GM19455 (cell line): ENCODE data around the gene NFE2L1.

ENCODE experiments used
- ATAC-seq: cut with Tn5 transposase; IDR thresholded peaks from one replicate; pipeline ENCODE4 v1.9.1; 2021; ENCODE audit not compliant: unreplicated experiment

Gene NFE2L1

DNA sequence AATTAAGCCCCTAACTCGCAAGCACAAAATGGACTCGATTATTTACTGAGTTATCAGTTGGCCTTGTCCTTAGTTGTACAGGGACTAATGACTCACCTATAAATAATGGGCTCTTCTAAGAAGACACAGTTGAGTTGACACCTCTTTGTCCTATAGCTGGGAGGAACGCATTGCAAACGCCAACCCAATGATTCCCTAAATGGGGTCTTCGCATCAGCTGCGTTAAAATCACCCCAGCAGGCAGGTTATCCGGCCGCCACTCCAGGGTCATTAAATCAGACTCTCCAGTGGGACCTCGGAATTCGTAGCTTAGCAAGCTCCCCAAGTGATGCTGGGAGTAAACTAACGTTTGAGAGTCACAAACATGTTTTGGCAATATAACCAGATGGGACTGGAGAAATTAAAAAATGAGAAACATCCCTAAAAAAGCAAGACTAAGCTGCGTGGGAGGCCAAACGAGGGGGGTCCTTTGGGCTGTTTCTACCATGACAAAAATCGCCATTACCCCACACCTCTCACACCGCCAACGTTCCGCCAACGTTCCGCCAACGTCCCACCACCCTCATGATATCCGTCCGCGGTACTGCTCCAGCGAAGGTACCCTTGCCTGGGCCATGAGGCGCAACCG, 932 bp upstream of the NFE2L1 start:
- no peak for ATAC-seq

GRCh38 chr17:48048384-48049126, 396 bp downstream of the NFE2L1 start:
- ATAC-seq: peak; percentile 42

- ATAC-seq: no peak
These were observed 3.1 kb downstream of the NFE2L1 start for GRCh38 chr17:48051283-48051682.

DNA sequence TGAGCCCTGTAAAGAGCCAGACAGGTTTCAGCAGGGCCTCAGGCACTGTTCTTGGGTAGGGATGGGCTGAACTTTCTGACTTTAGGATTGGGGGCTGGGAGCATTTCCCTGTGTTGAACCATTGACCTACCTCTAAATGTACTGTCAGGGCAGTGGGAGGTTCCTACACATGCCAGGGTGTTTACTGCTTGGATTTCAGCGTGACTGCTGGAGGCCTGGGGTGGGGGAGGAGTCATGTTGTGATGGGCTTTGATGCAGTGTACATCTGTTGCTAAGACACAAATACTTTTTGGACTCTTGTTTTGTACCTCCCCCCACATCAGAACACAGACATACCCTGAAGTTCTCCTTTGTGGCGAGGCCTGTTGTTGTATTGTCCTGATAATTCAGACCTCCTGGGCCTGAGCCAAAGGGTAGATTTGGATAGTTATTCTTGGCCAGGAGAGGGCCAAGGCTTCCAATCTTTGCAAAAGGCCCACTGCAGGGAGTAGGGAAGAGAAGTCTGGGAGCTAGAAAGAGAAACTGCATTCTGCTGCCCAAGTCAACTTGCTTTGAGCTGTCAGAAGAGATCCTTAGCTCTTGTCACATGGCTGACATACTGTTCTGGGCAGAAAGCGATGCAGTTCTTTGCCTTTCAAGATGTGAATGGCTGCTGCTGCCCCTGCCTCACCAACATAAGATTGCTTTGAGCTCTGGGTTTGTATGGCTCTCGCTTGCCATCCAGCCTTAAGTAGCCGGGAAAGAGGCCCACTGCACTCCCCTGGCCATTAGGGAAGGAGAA, 3.7 kb downstream of the NFE2L1 start:
- ATAC-seq: no peak

GRCh38 chr17:48052956-48053757, 5.0 kb downstream of the NFE2L1 start:
- ATAC-seq: no peak

DNA sequence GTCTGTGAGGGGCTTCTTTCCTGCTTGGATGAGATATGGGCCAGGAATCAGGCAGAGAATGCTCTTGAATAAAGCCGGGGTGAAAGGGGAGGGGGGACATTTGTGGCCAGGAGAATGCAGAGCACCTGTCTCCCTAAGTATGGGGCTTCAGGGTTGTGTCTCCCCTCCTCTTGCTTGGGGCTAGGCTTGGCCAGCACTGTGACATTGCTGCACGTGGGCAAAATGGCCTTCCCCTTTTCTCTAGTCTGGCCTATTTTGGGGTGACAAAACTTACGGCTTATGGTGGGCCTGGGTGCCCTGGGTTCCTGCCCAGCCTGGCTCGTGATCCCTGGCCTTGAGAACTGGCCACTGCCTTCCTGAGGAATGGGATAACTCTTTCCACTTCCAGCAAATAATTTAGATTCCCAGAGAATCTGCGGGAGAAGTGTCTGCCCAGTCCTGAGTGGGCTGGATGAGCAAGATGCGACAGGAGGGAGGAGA, 5.6 kb downstream of the NFE2L1 start:
- ATAC-seq: no peak

- ATAC-seq: no peak
These were observed 6.4 kb downstream of the NFE2L1 start for GRCh38 chr17:48054238-48055185.

GRCh38 chr17:48055531-48056245, 7.5 kb downstream of the NFE2L1 start:
- no peak for ATAC-seq

DNA sequence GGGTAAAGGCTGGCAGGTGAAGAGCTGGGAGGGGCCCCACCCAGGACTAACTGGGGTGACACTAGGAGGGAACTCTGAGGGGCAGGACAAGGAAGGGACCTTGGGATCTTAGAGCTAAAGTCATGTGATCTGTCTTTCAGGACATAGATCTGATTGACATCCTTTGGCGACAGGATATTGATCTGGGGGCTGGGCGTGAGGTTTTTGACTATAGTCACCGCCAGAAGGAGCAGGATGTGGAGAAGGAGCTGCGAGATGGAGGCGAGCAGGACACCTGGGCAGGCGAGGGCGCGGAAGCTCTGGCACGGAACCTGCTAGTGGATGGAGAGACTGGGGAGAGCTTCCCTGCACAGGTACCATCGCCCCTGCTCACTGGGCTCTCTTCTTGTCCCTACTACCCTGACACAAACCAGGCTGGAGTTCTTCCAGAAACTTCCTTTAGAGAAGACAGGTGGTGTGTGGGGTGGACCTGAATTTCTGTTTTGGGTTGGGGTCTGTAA, 8.1 kb downstream of the NFE2L1 start:
- ATAC-seq: no peak

GRCh38 chr17:48056879-48057278, 8.7 kb downstream of the NFE2L1 start:
- no peak for ATAC-seq

DNA sequence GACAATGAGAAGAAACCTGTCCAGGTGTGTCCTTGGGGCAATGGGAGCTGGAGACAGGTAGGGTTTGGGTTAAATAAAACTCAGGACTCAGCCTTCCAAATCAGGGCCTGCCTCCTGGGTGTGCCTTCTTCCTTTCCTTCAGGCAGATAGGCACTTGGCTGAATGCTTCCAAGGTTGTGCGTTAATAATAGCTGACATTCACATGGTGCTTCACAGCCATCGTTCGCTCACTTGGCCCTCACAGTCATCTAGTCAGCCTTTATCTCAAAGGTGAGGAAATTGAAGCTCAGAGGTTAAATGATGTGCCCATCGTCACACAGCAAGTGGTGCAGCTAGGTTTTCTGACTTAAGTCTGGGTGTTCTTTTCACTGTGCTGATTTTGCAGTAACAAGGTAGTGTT, 9.5 kb downstream of the NFE2L1 start:
- no peak for ATAC-seq

DNA sequence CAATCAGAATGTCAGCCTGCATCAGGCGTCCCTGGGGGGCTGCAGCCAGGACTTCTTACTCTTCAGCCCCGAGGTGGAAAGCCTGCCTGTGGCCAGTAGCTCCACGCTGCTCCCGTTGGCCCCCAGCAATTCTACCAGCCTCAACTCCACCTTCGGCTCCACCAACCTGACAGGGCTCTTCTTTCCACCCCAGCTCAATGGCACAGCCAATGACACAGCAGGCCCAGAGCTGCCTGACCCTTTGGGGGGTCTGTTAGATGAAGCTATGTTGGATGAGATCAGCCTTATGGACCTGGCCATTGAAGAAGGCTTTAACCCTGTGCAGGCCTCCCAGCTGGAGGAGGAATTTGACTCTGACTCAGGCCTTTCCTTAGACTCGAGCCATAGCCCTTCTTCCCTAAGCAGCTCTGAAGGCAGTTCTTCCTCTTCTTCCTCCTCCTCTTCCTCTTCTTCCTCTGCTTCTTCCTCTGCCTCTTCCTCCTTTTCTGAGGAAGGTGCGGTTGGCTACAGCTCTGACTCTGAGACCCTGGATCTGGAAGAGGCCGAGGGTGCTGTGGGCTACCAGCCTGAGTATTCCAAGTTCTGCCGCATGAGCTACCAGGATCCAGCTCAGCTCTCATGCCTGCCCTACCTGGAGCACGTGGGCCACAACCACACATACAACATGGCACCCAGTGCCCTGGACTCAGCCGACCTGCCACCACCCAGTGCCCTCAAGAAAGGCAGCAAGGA, 10.4 kb downstream of the NFE2L1 start:
- no peak for ATAC-seq

DNA sequence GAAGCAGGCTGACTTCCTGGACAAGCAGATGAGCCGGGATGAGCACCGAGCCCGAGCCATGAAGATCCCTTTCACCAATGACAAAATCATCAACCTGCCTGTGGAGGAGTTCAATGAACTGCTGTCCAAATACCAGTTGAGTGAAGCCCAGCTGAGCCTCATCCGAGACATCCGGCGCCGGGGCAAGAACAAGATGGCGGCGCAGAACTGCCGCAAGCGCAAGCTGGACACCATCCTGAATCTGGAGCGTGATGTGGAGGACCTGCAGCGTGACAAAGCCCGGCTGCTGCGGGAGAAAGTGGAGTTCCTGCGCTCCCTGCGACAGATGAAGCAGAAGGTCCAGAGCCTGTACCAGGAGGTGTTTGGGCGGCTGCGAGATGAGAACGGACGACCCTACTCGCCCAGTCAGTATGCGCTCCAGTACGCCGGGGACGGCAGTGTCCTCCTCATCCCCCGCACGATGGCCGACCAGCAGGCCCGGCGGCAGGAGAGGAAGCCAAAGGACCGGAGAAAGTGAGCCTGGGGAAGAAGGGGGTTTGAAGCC, 11.0 kb downstream of the NFE2L1 start:
- ATAC-seq: no peak

- ATAC-seq: no peak
These were observed 12.1 kb downstream of the NFE2L1 start for GRCh38 chr17:48060249-48060648.

DNA sequence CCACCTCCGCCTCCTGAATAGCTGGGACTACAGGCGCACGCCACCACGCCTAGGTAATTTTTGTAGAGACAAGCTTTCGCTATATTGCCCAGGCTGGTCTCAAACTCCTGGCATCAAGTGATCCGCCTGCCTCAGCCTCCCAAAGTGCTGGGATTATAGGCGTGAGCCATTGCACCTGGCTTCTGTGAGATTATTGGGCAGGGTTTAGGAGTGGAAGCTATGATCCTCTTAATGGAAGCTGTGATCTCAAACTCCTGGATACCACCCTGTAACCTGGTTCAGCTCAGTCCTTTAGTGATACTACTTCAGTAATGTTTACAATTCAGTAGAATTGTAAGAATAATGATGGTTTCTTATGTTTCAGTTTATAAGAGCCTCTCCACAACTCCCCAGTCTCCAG, 14.1 kb downstream of the NFE2L1 start:
- ATAC-seq: no peak

DNA sequence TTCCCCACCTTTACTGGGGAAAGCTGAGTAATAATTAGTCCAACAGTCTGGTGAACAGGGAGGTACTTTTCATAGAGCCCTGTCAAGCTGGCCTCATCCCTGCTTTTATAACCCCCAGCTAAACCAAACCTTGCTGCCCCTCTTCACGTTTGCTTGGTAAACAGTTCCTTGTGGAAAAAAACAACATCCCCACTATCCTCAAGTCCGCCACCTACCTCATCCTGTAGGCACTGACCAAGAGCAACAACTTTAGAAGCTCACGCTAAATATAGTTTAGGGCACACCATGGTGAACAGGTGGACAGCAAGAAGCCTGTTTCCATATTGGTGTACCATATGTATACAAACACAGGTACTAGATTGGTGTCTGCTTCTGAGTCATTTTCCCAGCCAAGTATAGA, 16.5 kb downstream of the NFE2L1 start:
- no peak for ATAC-seq

DNA sequence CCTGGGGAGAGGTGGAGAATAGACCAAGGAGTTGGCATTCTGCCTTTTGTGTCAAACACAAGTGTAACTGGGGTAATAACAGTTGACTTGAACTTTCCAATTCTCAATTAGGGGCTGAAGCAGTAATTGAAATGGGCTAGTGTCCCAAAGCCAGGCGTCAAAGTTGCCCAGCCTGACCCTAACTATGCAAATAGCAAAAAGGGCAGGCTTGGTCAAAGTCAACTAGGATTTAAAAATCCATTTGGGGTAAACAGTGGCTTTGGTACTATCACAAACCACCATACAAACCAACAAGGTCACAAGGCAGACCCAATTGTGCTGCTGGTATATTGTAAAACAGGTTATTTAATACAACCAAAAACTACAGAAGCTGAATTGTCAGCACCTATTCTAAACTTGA, 18.0 kb downstream of the NFE2L1 start:
- no peak for ATAC-seq

DNA sequence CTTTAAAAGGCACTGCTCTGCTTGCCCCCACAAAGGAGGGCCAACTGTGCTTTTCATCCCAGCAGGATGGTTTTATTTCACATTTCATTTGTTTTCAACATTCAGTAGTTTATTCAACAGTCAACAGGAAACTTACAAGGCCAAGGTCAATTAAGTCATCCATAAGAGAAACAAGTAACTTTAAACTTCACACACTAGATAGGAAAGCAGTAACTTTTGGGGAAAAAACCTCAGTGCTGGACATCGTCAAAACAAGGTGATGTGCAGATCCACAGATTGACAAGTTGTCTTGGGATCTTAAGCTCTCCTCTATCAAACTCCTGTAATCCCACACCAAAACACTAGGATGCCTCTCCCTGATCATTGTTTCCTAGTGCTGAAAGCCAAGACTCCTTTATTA, 18.5 kb downstream of the NFE2L1 start:
- no peak for ATAC-seq
